Urothelium cell line (cell line): ENCODE data around the gene SDK1.
"Not testable (repeated sequence)": the region's sequence is repeated elsewhere in the genome, so short reads cannot be mapped to it uniquely, and the experiment has no call there.

Source experiments
- DNase-seq: peaks from one replicate; pipeline ENCODE4 v3.0.0; 2011; ENCODE audit warnings: low spot score, mixed read lengths
- FAIRE-seq: peaks from 2 replicates; lab custom pipeline; 2011; peaks lifted over from hg19 to GRCh38; lab: Jason Lieb, UNC

SDK1 gene

DNA sequence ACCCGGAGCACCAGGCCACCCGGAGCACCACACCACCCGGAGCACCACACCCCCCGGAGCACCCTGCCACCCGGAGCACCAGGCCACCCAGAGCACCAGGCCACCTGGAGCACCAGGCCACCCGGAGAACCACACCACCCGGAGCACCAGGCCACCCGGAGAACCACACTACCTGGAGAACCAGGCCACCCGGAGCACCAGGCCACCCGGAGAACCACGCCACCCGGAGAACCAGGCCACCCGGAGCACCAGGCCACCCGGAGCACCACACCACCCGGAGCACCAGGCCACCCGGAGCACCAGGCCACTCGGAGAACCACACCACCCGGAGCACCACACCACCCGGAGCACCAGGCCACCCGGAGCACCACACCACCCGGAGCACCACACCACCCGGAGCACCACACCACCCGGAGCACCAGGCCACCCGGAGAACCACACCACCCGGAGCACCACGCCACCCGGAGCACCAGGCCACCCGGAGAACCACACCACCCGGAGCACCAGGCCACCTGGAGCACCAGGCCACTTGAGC lies 916.1 kb downstream of the SDK1 start:
- not testable (repeated sequence) for DNase-seq, FAIRE-seq

DNA sequence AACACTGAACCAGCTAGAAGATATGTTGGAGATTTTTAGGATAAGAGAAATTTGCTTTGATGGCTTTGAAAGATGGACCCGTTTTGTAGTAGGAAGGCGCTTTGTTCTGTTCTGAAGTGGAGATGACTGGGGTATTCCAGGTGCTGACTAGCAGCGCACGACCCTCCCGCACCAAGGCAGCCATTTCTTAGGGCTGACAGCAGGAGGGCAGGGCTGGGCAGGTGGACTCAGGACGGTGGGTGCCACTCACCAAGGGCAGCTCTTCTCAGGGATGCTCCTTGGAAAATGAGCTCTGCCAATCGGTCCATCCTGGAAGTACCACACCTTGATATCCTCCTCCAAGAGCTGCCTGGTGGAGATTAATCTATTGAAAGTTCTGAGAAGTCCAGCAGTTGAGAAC lies 917.4 kb downstream of the SDK1 start:
- FAIRE-seq (no peak), DNase-seq (no peak)

DNA sequence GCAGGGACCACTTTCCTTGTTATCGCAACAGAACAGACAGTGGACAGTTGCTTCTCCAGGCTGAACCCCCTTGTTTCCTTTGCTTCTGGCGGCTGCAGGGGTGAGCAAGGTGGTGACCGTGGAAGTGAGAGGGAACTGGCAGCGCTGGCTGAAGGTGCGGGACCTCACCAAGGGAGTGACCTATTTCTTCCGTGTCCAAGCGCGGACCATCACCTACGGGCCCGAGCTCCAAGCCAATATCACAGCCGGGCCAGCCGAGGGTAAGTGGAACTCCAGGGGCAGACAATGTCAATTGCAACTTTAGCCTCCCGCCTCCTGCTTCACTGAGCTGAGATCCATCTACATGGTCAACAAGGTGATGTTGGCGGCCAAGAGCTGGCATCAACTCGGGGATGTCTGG lies 919.0 kb downstream of the SDK1 start:
- peak; percentile 92 for FAIRE-seq
- DNase-seq = no peak

DNA sequence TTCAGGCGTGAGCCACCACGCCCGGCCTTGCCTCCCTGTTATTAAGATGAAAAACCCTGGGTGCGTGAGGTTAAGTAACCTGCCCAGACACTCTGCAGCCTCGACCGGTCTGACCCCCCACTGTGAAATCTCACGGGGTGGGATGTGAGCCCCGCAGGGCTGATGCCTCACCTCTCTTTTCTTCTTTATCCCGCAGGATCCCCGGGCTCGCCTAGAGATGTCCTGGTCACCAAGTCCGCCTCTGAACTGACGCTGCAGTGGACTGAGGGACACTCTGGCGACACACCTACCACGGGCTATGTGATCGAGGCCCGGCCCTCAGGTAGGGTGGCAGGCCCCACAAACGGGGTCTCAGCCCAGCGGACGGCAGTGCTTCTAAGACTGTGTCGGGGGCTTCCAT lies 920.0 kb downstream of the SDK1 start:
- DNase-seq (no peak), FAIRE-seq (no peak)

DNA sequence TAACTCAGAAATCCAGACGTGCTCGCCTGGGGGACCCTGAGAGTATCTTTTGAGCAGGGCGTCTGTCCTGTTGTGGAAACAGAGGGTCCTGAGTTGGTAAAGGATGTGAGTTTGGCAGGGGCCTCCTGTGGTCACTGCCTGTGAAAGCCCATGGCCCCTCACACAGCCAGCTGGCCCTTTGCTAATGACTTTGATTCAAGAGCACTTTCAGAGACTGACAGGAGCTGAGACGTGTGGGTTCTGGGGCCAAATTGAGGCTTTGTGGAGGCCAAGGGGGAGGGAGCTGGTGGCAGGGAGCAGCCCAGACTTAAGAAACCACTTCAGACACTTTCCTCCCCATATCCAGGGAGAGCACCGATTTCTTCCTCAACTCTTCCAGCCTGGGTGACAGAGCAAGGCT lies 921.6 kb downstream of the SDK1 start:
- DNase-seq = no peak
- FAIRE-seq = no peak

DNA sequence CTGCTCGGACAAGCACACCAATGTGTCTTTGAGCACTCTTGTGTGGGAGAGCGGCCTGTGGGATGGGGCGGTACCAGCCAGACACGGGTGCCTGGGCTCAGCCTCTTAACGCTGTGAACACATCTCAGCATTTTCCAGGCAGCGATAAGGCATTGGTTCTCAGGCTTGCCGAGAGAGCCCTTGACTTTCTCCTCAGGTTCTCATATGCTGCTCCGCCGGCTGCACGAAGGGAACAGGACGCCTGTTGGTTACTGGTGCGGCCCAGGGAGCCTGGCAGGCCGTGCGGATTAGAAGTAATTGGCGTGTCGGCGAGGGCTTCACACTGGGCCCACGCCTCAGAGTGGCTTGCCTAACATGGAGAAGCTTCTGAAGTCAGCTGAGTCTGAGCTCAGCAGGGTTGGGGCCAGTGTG lies 924.3 kb downstream of the SDK1 start:
- no peak for FAIRE-seq
- no peak for DNase-seq

DNA sequence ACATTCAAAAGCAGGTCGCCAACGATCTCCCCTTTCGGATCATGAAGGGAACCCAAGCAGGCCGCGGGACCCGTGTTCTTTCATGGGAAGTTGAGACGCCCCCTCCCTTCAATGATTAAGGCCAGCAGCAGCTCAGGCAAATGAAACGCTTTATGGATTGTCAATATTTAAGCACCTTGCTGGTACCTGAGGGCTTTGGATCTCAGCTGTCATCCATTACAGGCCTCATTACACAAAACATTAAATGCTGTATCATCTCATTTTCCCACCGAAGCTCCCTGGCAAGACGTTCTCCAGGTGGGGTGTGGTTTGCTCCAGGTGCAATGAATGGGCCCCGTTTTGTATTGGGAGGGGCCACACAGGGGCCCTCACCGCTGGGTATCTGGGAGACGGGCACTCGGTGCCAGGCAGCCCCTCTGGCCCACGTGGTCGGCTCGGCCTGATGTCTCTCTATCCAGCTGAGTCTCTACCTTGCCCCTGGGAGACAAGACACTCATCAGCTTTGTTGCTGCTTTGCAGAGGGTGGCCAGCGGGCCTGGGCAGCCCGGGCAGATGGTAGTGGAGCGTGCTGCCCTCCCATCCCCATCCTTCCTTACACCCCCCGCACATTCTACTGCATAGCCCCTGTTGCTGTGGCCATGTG lies 925.0 kb downstream of the SDK1 start:
- peak; percentile 76 for FAIRE-seq
- DNase-seq = no peak

DNA sequence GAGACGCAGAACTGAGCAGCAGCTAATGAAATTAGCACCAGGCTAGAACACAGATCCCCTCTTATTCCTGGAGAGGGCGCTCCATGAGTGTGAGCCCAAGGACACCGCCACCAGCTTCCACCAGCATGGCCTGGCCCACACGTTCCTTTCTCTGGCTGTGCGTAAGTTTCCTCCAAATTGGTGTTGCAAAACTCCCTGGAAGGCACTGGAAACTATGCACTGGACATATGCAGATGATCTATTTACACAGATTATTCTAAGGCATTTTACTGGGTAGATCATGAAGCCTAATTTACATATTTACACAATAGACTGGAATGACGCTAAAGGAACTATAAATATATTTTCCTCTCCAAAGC lies 925.5 kb downstream of the SDK1 start:
- FAIRE-seq (no peak), DNase-seq (no peak)

DNA sequence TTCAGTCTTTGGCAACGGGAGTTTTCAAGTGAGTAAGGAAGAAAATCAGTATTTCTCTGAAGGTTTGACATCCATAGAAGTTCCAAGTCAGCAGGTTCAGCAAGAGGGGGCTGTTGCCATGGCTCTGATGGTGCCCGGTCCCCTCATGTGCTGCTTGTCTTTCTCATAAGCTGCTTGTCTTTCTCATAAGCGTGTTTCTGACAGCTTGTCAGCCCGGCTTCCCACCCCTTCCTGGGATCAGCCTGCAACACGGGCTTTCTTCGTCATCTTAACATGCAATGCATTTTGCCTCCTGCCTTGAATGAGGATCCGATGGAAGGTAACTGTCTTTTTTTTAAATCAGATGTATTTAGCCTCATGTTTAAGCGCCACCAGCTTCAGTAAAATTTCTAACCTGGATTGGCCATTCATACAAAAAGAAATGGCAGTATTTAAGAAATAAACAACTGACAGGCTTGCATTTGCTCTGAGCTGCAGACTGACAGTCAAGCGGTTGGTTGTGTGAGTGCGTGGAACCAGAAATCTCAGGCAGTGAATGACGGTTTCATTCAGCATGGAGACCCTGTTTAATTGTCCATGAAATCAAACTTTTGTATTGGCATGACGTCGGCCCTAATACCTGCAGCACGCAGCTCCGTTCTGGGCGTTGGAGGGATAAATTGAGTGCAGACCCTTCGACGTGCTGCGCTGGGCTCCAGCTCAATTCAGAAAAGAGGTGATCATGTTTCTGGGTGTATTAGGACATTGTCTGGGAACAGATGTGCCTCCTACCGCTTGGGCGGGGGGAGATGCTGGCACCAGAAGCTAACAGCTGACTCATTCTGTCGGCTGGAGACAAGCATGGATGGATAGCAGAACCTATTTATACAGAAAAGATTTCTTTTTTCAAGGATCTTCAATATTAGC lies 926.3 kb downstream of the SDK1 start:
- FAIRE-seq (peak; percentile 85), DNase-seq (no peak)

DNA sequence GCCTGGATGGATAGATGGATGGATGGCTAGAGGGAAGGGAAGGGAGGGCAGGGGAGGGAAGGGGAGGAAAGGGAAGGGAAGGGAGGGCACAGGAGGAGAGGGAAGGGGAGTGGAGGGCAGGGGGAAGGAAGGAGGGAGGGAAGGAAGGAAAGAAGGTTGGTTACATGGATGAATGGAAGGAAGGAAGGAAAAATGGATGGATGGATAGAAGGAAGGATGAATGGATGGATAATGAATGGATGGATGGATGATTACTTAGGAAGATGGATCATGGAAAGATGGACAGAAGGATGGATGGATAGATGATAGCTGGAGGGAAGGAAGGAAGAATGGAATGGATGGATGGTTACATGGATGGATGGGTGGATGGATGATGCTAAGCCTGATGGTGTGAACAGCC lies 929.3 kb downstream of the SDK1 start:
- DNase-seq (no peak), FAIRE-seq (no peak)

DNA sequence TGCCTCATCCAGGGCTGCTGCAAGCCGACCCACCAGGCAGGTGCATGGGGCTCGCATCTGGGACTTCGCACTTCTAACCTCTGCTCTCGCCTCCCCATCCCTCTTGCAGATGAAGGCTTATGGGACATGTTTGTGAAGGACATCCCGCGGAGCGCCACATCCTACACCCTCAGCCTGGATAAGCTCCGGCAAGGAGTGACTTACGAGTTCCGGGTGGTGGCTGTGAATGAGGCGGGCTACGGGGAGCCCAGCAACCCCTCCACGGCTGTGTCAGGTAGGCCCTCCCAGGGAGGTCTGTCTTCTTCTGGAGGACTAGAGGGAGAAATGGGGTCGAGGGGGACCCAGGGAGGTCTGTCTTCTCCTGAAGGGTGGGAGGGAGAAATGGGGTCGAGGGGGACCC lies 932.1 kb downstream of the SDK1 start:
- no peak for DNase-seq
- no peak for FAIRE-seq

DNA sequence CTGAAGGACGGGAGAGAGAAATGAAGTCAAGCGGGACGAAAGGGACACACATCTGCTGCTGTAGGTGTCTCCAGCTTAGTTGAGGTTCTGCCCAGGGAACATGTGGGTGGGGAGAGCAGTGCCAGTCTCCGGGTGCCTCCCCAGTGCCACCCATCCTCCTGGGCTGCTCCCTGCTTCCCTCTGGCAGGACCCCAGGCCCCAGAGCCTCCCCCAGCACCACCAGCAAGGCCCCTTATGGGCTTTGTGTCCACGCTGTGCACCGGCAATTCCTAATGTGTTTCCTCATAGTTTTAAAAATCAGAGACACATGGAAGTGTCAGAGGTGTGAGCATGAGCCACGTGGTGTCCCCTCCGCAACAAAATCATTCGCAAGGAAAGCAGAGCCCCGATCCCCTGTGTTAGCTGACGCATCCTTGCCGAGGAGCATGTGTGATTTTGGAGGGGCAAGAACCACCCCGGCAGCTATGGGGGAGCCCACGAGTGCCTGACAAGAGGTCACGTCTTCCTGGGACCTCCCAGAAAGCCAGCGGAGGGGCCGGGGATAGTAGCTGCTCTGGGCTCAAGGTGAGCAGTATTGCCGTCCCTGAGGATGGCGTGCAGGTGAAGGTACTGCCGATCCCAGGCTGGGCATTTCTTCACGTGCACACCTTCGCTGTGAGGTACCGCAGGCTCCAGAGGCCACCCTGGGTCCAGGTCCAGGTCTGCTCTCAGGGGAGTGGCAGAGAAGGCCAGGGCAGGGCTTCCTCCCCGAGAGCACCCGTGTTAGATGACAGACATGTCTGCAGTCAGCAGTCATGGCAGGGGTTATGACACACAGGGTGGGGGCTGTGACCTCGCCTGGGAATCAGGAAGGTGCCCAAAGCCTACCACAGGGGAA lies 932.8 kb downstream of the SDK1 start:
- peak; percentile 81 for FAIRE-seq
- no peak for DNase-seq

DNA sequence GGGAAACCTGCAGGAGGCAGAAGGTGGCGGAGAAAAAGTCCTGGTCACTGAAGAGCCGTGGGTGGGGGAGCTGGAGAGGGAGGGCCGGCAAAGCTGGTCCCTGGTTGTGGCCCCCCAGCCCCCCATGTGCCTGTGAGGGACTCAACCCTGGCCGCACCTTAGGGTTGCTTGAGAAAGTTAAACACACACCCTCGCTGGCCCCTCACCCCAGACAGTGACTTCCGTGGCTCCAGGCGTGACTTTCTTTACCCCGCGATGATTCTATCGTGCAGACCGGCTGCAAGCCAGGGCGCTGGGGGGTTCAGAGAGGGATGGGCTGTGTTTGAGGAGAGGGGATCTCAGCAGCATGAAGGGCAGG lies 933.4 kb downstream of the SDK1 start:
- no peak for DNase-seq
- FAIRE-seq = peak; percentile 37

DNA sequence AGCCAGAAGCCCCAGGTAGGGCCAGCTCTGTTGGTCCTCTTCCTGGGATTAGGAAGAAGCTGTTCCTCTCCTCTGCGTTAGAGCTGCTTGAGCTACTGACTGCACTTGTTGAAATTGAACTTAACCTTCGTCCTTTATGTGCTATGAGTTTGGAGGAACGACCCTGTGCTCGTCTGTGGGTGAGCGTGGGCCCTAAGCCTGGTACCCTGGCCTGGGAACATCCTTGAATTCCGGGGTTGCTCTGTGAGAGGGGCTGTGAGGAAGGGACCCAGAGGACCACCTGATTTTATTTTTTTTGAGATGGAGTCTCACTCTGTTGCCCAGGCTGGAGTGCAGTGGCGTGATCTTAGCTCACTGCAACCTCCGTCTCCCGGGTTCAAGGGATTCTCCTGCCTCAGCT lies 933.8 kb downstream of the SDK1 start:
- FAIRE-seq (no peak), DNase-seq (no peak)

DNA sequence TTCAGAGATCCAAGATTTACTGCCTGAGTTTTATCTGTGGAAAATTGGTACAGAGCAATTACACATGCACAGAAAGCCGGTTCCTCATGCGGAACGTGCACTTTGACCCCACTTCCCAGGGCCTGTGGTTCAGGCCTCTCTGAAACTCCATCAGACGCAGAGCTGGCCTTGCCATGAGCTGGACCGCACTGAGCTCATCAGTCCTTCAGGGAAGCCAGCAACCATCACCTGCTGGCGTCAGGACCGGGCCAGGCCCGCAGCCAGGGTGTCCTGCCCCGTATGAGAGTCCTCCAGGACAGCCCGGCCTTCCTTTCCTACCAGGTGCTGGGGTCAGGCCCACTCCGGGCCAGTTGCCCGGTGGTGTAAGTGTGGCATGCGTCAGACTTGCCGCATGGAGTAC lies 934.5 kb downstream of the SDK1 start:
- FAIRE-seq = peak; percentile 78
- no peak for DNase-seq

DNA sequence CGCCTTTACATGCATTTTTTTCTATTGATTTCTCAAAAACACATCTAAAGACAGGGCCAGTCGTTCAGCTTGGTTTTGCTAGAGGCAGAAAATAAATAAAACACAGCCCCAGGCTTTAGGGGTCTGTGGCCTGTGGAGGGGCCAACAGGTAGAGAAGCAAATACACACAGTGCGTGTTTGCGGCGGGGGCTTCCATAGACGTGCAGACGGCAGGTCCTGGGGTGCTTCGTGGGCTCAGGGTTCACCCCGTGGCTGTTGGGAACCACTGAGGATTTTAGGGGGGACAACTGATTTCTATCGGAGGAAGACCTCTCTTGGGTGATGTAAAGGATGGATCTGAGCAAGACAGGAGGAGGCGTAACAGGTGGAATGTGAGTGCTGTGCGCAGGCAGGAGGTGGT lies 935.3 kb downstream of the SDK1 start:
- FAIRE-seq (peak; percentile 44), DNase-seq (no peak)

DNA sequence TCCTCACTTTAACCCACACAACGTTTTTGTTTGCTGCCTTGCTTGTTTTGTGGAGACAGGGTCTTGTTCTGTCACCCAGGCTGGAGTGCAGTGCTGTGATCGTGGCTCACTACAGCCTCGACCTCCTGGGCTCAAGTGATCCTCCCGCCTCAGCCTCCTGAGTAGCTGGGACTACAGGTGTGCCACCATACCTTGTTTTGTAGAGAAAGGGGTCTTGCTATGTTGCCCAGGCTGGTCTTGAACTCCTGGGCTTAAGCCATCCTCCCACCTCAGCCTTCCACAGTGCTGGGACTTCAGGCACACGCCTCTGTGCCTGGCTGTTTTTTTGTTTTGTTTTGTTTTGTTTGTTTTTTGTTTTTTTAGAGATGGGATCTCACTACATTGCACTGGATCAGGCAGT lies 935.8 kb downstream of the SDK1 start:
- FAIRE-seq = peak; percentile 53
- not testable (repeated sequence) for DNase-seq

DNA sequence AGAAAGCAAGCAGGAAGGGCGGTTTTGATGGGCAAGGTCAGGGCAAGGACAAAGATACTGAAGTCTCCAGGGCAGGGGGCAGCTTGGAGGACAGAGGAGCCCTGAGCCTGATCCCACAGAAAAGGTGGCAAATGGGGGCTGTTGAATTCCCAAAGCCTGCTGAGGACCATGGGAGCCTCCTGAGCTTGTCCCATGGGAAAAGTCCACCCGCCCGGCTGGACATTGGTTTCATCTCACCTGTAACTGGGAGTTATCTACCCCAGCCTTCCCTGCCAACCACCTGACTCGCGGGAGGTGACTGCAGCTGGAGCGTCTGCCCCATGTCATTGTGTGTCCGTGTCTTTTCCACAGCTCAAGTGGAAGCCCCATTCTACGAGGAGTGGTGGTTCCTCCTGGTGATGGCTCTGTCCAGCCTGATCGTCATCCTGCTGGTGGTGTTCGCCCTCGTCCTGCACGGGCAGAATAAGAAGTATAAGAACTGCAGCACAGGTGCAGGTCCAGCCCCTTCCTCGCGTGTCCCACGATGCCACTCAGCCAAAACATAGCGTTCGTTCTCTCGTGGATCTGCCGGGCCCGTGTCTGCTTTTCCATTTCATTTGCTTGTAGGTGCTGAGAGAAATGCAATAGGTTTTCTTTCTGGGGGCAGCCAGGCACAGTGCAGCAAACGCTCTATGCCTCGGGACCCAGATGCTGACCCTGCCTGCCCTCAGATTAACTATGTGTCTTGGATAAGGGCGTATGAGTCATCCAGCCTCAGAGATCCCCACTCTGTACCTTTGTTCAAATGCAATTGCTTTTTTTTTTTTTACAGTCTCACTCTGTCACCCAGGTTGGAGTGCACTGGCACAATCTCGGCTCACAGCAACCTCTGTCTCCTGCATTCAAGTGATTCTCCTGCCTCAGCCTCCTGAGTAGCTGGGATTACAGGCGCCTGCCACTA lies 936.5 kb downstream of the SDK1 start:
- DNase-seq (no peak), FAIRE-seq (peak; percentile 92)

DNA sequence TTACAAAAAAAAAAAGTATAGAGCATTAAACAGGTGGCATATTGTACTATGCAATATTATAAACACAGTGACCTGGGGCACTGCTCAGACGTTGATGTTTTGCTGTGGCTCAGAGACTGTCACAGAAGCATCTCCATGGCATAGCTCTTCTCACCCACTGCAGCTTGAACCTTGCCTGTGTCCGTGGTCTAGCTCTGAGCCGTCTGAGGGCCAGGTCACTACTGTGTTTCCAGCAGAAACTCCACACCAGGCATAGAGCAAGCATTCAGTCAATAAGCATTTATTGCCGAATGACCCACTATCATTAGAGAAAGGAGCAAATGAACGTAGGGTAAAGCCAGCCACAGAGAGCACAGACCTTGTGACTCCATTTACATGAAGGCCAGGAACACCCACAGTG lies 937.8 kb downstream of the SDK1 start:
- DNase-seq (no peak), FAIRE-seq (no peak)

DNA sequence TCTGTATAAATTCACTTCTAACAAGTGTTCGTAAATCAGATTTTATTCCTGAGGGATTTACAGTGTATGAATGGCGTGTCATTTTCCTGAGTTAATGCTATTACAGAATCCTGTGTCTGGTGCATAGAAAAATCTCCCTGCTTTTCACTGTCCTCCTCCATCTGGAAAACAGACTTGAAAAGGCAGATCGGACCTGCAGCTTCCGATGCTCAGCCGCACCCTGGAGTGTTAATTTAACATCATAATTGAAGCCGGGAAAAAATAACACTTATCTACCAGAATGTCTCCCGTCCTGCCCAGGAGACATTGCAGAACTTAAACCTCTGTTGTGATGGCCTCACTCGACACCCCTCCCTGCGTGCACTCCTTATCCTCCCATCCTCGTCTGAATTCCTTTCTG lies 939.0 kb downstream of the SDK1 start:
- no peak for FAIRE-seq

More for the DNA sequence above, 939.0 kb downstream of the SDK1 start:
- DNase-seq = no peak
